Raji (cell line): ENCODE measurements around the gene SRGN.

Source experiments
- POLR2A ChIP-seq: IDR thresholded peaks from 2 replicates; pipeline ENCODE4 v1.6.1; 2011; ENCODE audit warnings: low read depth, low read length, control low read depth; ENCODE audit not compliant: insufficient read depth

SRGN gene

DNA sequence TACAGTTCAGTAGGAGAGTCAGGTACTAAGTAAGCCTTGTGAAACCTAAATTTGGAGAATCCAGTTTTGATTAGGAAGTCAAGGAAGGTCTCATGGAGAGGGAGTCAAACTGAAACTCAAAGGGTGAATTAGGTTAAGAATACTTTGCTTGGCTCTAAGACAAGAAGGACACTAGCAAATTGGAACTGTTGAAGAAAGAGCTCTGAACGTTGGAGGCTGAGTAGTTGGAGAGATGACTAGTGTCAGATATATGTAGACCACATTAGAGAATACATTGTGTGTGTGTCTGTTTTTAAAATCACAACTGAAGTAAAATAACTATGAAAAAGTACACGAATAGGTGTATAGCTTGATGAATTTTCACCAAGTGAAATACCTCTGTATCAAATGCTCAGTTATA, 42.3 kb downstream of the SRGN start:
- no peak for TF ChIP-seq POLR2A

DNA sequence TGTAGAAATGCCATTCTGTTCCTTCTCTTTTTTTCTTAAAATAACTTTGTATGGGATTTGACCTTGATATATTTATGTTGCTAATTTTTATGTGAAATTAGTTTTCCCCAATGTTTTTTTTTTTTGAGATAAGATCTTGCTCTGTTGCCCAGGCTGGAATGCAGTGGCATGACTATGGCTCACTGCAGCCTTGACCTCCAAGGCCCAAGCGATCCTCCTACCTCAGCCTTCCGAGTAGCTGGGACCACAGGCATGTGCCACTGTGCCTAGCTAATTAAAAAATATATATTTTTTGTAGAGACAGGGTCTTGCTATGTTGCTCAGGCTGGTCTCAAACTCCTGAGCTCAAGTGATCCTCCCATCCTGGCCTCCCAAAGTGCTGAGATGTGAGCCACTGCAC, 52.1 kb downstream of the SRGN start:
- TF ChIP-seq POLR2A: no peak

DNA sequence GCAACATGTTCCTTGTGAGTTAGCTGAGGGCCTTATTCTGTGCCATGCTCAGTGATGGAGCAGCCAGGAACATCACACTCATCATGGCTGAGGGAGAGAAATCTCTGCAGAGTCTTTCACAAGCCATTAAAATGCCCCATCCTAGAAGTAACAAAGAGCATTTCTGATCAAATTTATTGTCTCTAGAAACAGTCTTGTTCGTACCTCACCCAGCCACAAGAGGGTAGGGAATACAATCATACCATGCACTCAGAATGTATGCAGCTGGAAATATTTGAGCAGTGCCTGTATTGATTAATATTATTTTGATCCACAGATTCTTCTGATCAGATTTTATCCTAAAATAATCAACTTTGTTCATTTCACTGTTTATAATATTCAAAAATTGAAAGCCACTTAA, 53.4 kb downstream of the SRGN start:
- no peak for TF ChIP-seq POLR2A

DNA sequence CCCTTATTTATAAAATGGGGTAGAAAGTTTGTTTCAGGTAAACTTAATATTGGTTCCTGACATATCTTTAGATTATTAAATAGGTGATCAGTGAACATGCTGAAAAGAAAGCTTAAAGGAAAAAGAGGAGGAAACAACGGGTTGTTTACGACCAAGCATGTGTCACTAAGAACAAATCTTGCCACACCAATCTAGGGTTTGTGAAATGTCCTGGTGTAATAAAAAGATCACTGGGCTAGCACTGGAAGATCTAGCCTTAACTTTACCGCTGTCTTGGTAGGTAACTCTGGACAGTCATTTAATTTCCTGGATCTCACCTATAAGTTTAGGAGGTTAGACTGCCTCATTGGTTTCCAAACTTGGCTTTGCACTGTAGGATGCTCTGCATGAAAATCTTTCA, 55.1 kb downstream of the SRGN start:
- no peak for TF ChIP-seq POLR2A

DNA sequence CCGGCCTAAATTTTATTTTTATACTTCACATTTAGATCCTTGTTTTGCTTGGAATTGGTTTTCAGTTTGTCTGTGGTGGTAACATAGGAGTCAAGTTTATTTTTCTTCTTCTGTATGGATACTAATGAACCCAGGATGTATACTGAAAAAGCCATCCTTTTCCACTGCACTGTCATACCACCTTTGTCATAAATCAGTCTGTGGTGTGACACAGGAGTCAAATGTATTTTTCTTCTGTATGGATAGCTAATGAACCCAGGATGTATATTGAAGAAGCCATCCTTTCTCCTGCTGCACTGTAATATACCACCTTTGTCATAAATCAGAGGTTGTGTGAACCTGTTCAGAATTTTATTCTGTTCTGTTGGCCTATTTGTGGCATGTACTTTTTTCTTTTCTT, 57.4 kb downstream of the SRGN start:
- no peak for TF ChIP-seq POLR2A

DNA sequence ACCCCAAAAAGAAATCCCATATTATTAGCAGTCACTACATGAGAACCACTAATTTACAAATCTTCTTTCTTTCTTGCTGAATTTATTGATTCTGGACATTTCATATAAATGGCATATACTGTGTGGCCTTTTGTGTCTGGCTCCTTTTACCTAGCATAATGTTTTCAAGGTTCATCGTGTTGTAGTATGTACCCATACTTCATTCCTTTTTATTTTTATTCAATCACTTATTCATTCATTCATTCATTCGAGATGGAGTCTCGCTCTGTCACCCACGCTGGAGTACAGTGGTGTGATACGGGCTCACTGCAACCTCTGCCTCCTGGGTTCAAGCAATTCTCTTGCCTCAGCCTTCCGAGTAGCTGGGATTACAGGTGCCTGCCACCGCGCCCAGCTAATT, 58.0 kb downstream of the SRGN start:
- no peak for TF ChIP-seq POLR2A

DNA sequence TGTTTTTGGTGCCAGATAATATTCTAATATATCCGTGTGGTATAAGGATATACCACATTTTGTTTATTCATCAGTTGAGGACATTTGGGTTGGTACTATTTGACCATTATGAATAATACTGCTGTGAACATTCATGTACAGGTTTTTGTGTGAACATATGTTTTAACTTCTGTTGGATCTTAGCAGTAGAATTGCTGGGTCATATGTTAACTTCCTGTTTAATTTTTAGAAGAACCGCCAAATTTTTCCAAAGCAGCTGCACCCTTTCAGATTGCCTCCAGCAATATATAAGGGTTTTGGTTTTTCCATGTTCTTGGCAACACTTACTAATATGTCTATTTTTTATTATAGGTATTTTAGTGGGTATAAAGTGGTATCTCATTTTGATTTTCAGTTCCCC, 58.9 kb downstream of the SRGN start:
- TF ChIP-seq POLR2A: no peak

DNA sequence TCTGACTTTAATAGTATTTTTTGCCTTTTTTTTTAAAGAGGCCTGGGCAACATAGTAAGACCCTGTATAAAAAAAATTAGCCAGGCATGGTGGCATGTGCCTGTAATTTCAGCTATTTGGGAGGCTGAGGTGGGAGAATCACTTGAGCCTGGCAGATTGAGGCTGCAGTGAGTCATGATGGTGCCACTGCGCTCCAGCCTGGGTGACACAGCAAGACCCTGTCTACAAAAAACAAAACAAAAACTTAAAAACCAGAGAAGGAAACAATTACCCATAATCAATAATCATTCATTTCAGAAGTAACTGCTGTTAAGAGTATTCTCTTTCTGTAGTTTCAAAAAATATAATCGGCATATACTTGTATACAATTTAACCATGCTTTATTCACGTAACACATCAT, 64.1 kb downstream of the SRGN start:
- TF ChIP-seq POLR2A: no peak

DNA sequence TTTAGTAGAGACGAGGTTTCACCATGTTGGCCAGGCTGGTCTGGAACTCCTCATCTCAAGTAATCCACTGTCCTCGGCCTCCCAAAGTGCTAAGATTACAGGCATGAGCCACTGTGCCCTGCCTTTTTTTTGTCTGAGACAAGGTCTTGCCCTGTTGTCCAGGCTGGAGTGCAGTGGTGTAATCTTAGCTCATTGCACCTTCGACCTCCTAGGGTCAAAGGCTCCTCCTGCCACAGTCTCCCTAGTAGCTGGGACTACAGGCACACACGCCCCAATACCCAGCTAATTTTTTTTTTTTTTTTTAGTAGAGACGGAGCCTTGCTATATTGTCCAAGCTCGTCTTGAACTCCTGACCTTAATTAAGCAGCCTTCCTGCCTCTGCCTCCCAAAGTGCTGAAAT, 65.3 kb downstream of the SRGN start:
- TF ChIP-seq POLR2A: no peak
